GM19438 (cell line): ENCODE measurements around the gene HS3ST4.

Source experiments
- ATAC-seq: cut with Tn5 transposase; IDR thresholded peaks from one replicate; pipeline ENCODE4 v1.9.1; 2021; ENCODE audit warnings: low read depth; ENCODE audit not compliant: unreplicated experiment

HS3ST4 gene

GRCh38 chr16:25691519-25692091 is at the start of gene HS3ST4:
TSS of gene HS3ST4 (plus strand) at chr16:25691959.
- ATAC-seq = no peak

GRCh38 chr16:25643633-25644032 is 48.1 kb upstream of the HS3ST4 start:
- ATAC-seq = no peak

GRCh38 chr16:25656639-25657038 is 35.1 kb upstream of the HS3ST4 start:
- ATAC-seq = no peak

GRCh38 chr16:25676820-25677219 is 14.9 kb upstream of the HS3ST4 start:
- ATAC-seq = no peak

GRCh38 chr16:25679511-25679910 is 12.2 kb upstream of the HS3ST4 start:
- no peak for ATAC-seq

GRCh38 chr16:25689137-25689836 is 2.5 kb upstream of the HS3ST4 start:
- ATAC-seq = no peak

GRCh38 chr16:25690552-25691143 is 1.1 kb upstream of the HS3ST4 start:
- no peak for ATAC-seq

GRCh38 chr16:25692351-25692741 is 587 bp downstream of the HS3ST4 start:
- ATAC-seq = no peak

- no peak for ATAC-seq
Observed at GRCh38 chr16:25692742-25693508, 1.2 kb downstream of the HS3ST4 start.

- ATAC-seq = no peak
Observed at GRCh38 chr16:25693631-25694030, 1.9 kb downstream of the HS3ST4 start.

GRCh38 chr16:25699069-25699468 is 7.3 kb downstream of the HS3ST4 start:
- ATAC-seq = no peak

- no peak for ATAC-seq
Observed at GRCh38 chr16:25700547-25700946, 8.8 kb downstream of the HS3ST4 start.

GRCh38 chr16:25707553-25707952 is 15.8 kb downstream of the HS3ST4 start:
- ATAC-seq = no peak

- no peak for ATAC-seq
Observed at GRCh38 chr16:25707982-25708583, 16.3 kb downstream of the HS3ST4 start.

- ATAC-seq = no peak
Observed at GRCh38 chr16:25709213-25709612, 17.5 kb downstream of the HS3ST4 start.

GRCh38 chr16:25713785-25714570 is 22.2 kb downstream of the HS3ST4 start:
- no peak for ATAC-seq

GRCh38 chr16:25716186-25716585 is 24.4 kb downstream of the HS3ST4 start:
- ATAC-seq = no peak

- ATAC-seq = no peak
Observed at GRCh38 chr16:25721439-25721838, 29.7 kb downstream of the HS3ST4 start.

GRCh38 chr16:25726430-25727098 is 34.8 kb downstream of the HS3ST4 start:
- no peak for ATAC-seq
